DOHH2 (cell line): ENCODE data around the gene MACROD2.

Experiments used
- EZH2phosphoT487 ChIP-seq: fragments of 200-600 bp; sonication (generic); IDR thresholded peaks from 2 replicates; pipeline ENCODE4 v1.6.1; 2017; ENCODE audit warnings: borderline replicate concordance, mild to moderate bottlenecking, antibody characterized with exemption, low read length, moderate library complexity, mixed read lengths
- TF ChIP-seq, protein P1 (sequence below): fragments of 200-600 bp; sonication (generic); IDR thresholded peaks from one replicate; pipeline ENCODE4 v1.5.1; 2014; ENCODE audit warnings: antibody characterized with exemption, mild to moderate bottlenecking, low read depth, low read length; ENCODE audit not compliant: poor library complexity, severe bottlenecking

DNA sequence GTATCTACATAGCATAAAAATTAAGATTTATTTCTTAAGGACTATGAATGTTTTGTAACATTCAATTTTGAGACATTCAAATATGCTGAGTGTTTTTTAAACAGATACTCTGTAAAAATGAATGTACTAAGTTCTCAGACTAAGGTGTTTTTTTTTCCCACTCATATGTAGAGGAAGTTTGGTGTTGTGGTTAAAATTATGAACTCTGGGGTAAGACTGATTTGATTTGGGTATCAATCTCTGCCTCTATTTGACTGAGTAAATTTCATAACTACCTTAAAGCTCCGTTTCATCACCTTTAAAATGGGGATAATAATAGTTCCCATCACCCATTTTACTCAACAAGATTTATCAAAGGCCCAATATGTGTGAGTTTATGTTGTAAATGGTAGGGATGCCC is 728.7 kb downstream of the MACROD2 start:
- TF ChIP-seq, protein P1, sequence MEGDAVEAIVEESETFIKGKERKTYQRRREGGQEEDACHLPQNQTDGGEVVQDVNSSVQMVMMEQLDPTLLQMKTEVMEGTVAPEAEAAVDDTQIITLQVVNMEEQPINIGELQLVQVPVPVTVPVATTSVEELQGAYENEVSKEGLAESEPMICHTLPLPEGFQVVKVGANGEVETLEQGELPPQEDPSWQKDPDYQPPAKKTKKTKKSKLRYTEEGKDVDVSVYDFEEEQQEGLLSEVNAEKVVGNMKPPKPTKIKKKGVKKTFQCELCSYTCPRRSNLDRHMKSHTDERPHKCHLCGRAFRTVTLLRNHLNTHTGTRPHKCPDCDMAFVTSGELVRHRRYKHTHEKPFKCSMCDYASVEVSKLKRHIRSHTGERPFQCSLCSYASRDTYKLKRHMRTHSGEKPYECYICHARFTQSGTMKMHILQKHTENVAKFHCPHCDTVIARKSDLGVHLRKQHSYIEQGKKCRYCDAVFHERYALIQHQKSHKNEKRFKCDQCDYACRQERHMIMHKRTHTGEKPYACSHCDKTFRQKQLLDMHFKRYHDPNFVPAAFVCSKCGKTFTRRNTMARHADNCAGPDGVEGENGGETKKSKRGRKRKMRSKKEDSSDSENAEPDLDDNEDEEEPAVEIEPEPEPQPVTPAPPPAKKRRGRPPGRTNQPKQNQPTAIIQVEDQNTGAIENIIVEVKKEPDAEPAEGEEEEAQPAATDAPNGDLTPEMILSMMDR = no peak
- no peak for TF ChIP-seq EZH2phosphoT487
